Retinal pigment epithelial cell (primary cell): Measurements from ENCODE around the gene POLR1D.

Source experiments
- DNase-seq: peaks from one replicate; pipeline ENCODE4 v3.0.0-alpha.2; 2010; ENCODE audit warnings: low read depth
- H3K4me3 ChIP-seq: 2 replicates; pipeline ENCODE4 v1.5.1; 2011; ENCODE audit warnings: mild to moderate bottlenecking, low read length, control low read depth, moderate library complexity
- CTCF ChIP-seq: conservative IDR thresholded peaks from 2 replicates; pipeline ENCODE4 v1.5.1; 2011; ENCODE audit warnings: low read depth, low read length, control low read depth, inconsistent platforms

Gene POLR1D

GRCh38 chr13:27632214-27632613 is 10.5 kb downstream of the POLR1D start:
- H3K4me3 ChIP-seq: no peak overlapping the region
- TF ChIP-seq CTCF: no peak
- DNase-seq: no peak

- TF ChIP-seq CTCF: no peak
- DNase-seq: no peak
- H3K4me3 ChIP-seq: no peak overlapping the region
Observed at GRCh38 chr13:27632648-27633047, 11.0 kb downstream of the POLR1D start.

GRCh38 chr13:27634231-27634630 is 12.5 kb downstream of the POLR1D start:
- no peak for DNase-seq
- no peak overlapping the region for H3K4me3 ChIP-seq
- no peak for TF ChIP-seq CTCF

- TF ChIP-seq CTCF: no peak
- H3K4me3 ChIP-seq: no peak overlapping the region
- DNase-seq: no peak
Observed at GRCh38 chr13:27634791-27635190, 13.1 kb downstream of the POLR1D start.

- H3K4me3 ChIP-seq: no peak overlapping the region
- DNase-seq: no peak
- TF ChIP-seq CTCF: no peak
Observed at GRCh38 chr13:27635266-27635665, 13.6 kb downstream of the POLR1D start.

- no peak for TF ChIP-seq CTCF
- no peak overlapping the region for H3K4me3 ChIP-seq
- DNase-seq: no peak
Observed at GRCh38 chr13:27636589-27637288, 15.0 kb downstream of the POLR1D start.

GRCh38 chr13:27637289-27637626 is 15.6 kb downstream of the POLR1D start:
- no peak for TF ChIP-seq CTCF
- no peak overlapping the region for H3K4me3 ChIP-seq
- no peak for DNase-seq
